Hepatocyte (in vitro differentiated cells): ENCODE results near the gene LILRB2. TPM values are rescaled to one million over a fixed set of nuclear protein-coding genes. Genes with fewer than 3 reads are reported as not detected.

ENCODE experiments used
- DNase-seq: peaks from one replicate; pipeline ENCODE4 v3.0.0-alpha.2; 2016; ENCODE audit warnings: low spot score
- H2AFZ ChIP-seq: fragments of 200-600 bp; sonication (generic); 2 replicates; pipeline ENCODE4 v1.6.0; 2016; ENCODE audit warnings: antibody characterized with exemption, mild to moderate bottlenecking
- H3K27ac ChIP-seq: fragments of 200-600 bp; sonication (generic); 2 replicates; pipeline ENCODE4 v1.5.1; 2016; ENCODE audit warnings: mild to moderate bottlenecking
- H3K27me3 ChIP-seq: fragments of 200-600 bp; sonication (generic); 2 replicates; pipeline ENCODE4 v1.6.1; 2016
- H3K36me3 ChIP-seq: fragments of 200-600 bp; sonication (generic); replicated peaks from 2 replicates; pipeline ENCODE4 v1.5.1; 2016; ENCODE audit warnings: low read depth; ENCODE audit not compliant: insufficient read depth
- H3K4me1 ChIP-seq: fragments of 200-600 bp; sonication (generic); 2 replicates; pipeline ENCODE4 v1.5.1; 2016; ENCODE audit warnings: mild to moderate bottlenecking, moderate library complexity; ENCODE audit not compliant: insufficient read depth
- H3K4me2 ChIP-seq: fragments of 200-600 bp; sonication (generic); 2 replicates; pipeline ENCODE4 v1.6.0; 2016
- H3K4me3 ChIP-seq: fragments of 200-600 bp; sonication (generic); 2 replicates; pipeline ENCODE4 v1.5.1; 2016; ENCODE audit warnings: mild to moderate bottlenecking
- H3K79me2 ChIP-seq: fragments of 200-600 bp; sonication (generic); 2 replicates; pipeline ENCODE4 v1.6.0; 2017; ENCODE audit warnings: mild to moderate bottlenecking
- H3K9me2 ChIP-seq: fragments of 200-600 bp; sonication (generic); replicated peaks from 2 replicates; pipeline ENCODE4 v1.6.0; 2017; ENCODE audit warnings: mild to moderate bottlenecking; ENCODE audit not compliant: insufficient read depth
- H3K9me3 ChIP-seq: fragments of 200-600 bp; sonication (generic); 2 replicates; pipeline ENCODE4 v1.5.1; 2016; ENCODE audit warnings: low read depth, mild to moderate bottlenecking
- H4K20me1 ChIP-seq: fragments of 200-600 bp; sonication (generic); 2 replicates; pipeline ENCODE4 v1.6.0; 2016; ENCODE audit warnings: mild to moderate bottlenecking; ENCODE audit not compliant: insufficient read depth, poor library complexity, severe bottlenecking
- CTCF ChIP-seq: fragments of 200-600 bp; sonication (generic); IDR thresholded peaks from 2 replicates; pipeline ENCODE4 v1.5.1; 2016; ENCODE audit warnings: antibody characterized with exemption, mild to moderate bottlenecking; ENCODE audit not compliant: poor library complexity
- EZH2 ChIP-seq: fragments of 200-600 bp; sonication (generic); IDR thresholded peaks from 2 replicates; pipeline ENCODE4 v1.6.1; 2016; ENCODE audit warnings: antibody characterized with exemption, mild to moderate bottlenecking, borderline replicate concordance
- EZH2phosphoT487 ChIP-seq: fragments of 200-600 bp; sonication (generic); IDR thresholded peaks from one replicate; pipeline ENCODE4 v1.6.1; 2018; ENCODE audit warnings: antibody characterized with exemption, mild to moderate bottlenecking, low read depth, moderate library complexity; ENCODE audit not compliant: unreplicated experiment, severe bottlenecking
- WGBS: methylation state at CpG from one replicate; pipeline ENCODE4 v1.1.6; 2016; ENCODE audit warnings: low lambda C conversion rate; ENCODE audit errors: missing lambda C conversion rate; 5-methylcytosine and 5-hydroxymethylcytosine counted together
- polyA plus RNA-seq: library from polyadenylated mRNA; unstranded; fragments of >200 nt; fragmentation: Nextera tagmentation; extraction: Ambion mirVana; gene quantifications from 2 replicates; pipeline ENCODE4 v1.2.1, GENCODE V29; 2016
- total RNA-seq: library from RNA; depleted of rRNA; stranded (reverse); fragments of >200 nt; gene quantifications from 2 replicates; pipeline ENCODE4 v1.2.3, GENCODE V29; 2014

Gene LILRB2
- total and polyA plus RNA-seq, 2 experiments from 2014 or later, result not detected

- TF ChIP-seq CTCF, result no peak
- TF ChIP-seq EZH2phosphoT487, result no peak
- TF ChIP-seq EZH2, result no peak
- no peak overlapping the region for H3K27ac ChIP-seq
- H4K20me1 ChIP-seq, result no peaks in the 10 kb centered on the region
- H3K27me3 ChIP-seq, result peaks cover 8% of the 10 kb centered on the region
- WGBS, result 87% methylated on average over 14 of the region's 14 CpGs
- no peaks in the 10 kb centered on the region for H3K36me3 ChIP-seq
- H3K4me1 ChIP-seq, result no peaks in the 10 kb centered on the region
- no peaks in the 10 kb centered on the region for H3K79me2 ChIP-seq
- no peaks in the 10 kb centered on the region for H3K9me2 ChIP-seq
- H2AFZ ChIP-seq, result no peak overlapping the region
- H3K4me3 ChIP-seq, result no peak overlapping the region
- H3K9me3 ChIP-seq, result no peaks in the 10 kb centered on the region
- no peak overlapping the region for H3K4me2 ChIP-seq
- no peak for DNase-seq
Observed at GRCh38 chr19:54319892-54320670, 39.2 kb upstream of the LILRB2 start.

GRCh38 chr19:54319049-54319448 lies 38.1 kb upstream of the LILRB2 start:
- WGBS, result 86% methylated on average over 7 of the region's 7 CpGs
- no peaks in the 10 kb centered on the region for H3K79me2 ChIP-seq
- no peak for TF ChIP-seq EZH2phosphoT487
- no peak for TF ChIP-seq EZH2
- TF ChIP-seq CTCF, result no peak
- H3K4me3 ChIP-seq, result no peak overlapping the region
- no peak overlapping the region for H3K4me2 ChIP-seq
- H2AFZ ChIP-seq, result no peak overlapping the region
- H3K9me3 ChIP-seq, result no peaks in the 10 kb centered on the region
- no peaks in the 10 kb centered on the region for H3K27me3 ChIP-seq
- no peaks in the 10 kb centered on the region for H4K20me1 ChIP-seq
- no peaks in the 10 kb centered on the region for H3K4me1 ChIP-seq
- H3K27ac ChIP-seq, result no peak overlapping the region
- no peaks in the 10 kb centered on the region for H3K36me3 ChIP-seq
- H3K9me2 ChIP-seq, result no peaks in the 10 kb centered on the region
- no peak for DNase-seq

- Histone ChIP-seq H3K27ac (no peak overlapping the region), H3K27me3 (no peaks in the 10 kb centered on the region)
- 93% methylated on average over 9 of the region's 9 CpGs for WGBS
Observed at GRCh38 chr19:54317965-54318240, 37.0 kb upstream of the LILRB2 start.

More at GRCh38 chr19:54317965-54318240, 37.0 kb upstream of the LILRB2 start:
- no peak overlapping the region for H3K4me2 ChIP-seq
- TF ChIP-seq CTCF, result no peak
- no peak for TF ChIP-seq EZH2
- no peak for TF ChIP-seq EZH2phosphoT487
- no peaks in the 10 kb centered on the region for H3K79me2 ChIP-seq
- H3K9me3 ChIP-seq, result no peaks in the 10 kb centered on the region
- H3K4me1 ChIP-seq, result no peaks in the 10 kb centered on the region
- no peak overlapping the region for H2AFZ ChIP-seq
- H3K4me3 ChIP-seq, result no peak overlapping the region
- H4K20me1 ChIP-seq, result no peaks in the 10 kb centered on the region
- DNase-seq, result no peak
- H3K9me2 ChIP-seq, result no peaks in the 10 kb centered on the region
- no peaks in the 10 kb centered on the region for H3K36me3 ChIP-seq
